Measurements from ENCODE around the gene NRARP. TPM values are rescaled to one million over a fixed set of nuclear protein-coding genes. Genes with fewer than 3 reads are reported as not detected.

NRARP gene
- total RNA-seq, 2 donors from 2014 or later, result 4.9 to 11.5 TPM

DNA sequence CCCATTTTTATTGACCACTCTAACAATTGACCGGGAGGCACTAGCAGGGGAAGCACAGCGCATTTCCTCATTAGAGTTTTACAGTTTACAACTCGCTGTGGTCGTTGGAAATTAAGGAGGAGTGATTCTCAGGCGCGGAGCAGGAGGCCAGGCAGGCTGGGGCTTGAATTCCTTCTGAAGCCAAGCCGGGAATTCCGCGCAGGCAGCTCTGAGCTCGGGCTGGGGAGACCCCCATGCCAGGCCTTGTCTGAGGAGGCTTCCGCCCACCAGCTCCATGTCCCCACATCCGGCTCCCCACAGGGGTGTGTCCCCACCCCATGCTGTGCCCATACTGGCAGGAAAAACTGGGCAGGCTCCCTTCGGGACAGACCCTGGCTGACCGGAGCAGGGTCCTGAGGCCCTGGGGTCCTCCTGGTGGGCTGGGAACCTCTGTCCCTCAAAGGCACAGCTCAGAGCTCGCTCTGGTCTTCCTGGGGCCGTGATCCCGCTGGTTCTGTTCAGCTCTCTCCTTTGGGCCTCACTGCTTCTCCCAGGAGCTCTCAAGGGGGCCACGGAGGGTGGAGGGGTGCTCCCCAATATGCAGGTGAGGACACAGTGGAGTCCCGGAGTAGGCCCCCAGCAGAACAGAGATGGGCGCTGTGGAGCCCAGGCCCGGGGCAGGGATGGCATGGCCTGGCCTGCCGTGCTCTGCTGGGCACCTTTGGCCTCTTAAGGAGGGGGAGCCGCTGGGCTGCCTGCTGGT, 1.3 kb upstream of the NRARP start:
- ATAC-seq (no peak), DNase-seq (peak; percentile 33)
- intact Hi-C loops (cut with DNase I), result loop anchor here in 1 of 2 donors (10.0 kb wide), 2 partner anchors 101 to 221 kb away; no protein-coding TSS in a partner anchor

- ATAC-seq, result peak; percentile 4 to 17
- DNase-seq, result peak; percentile 34
- intact Hi-C loops (cut with DNase I), result loop anchor here in 1 of 2 donors (10.0 kb wide), 2 partner anchors 102 to 222 kb away; no protein-coding TSS in a partner anchor
Observed at GRCh38 chr9:137302449-137303150, 529 bp upstream of the NRARP start.

DNA sequence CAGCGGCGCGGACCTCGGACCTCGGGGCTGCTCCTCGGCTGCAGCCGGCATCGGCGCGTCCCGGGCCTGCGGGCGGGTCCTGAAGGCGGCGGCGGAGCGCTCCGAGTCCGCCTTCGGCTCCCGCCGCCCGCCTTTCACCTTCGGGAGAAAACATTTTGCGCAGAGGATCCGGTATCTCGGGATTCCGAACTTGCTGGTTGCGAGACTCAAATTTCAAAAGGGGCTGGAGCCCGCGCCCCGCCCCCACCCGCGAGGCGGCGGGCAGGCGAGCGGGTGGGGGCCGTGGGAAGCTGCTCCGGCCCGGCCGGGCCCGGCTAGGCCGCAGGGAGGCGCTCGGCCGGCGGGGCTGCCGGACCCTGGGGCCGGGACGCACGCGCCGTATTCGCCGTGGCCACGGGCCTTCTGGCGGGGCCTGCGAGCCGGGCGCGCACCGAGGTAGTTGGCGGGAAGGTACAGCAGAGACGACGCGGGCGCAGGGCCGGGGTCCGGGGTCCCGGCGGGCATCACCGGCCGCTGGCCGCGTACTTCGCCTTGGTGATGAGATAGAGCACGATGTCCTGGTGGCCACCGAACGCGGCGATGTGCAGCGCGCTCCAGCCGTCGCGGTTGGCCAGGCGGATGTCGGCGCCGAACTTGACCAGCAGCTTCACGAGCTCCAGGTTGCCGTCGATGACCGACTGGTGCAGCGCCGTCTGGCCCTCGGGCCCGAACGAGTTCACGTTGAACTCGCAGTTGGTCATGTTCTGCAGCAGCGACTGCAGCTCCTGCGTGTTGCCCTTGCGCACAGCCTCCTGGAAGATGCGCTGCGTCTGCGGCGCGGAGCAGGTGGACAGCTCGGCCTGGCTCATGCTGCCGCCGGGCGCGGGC, 757 bp downstream of the NRARP start:
- intact Hi-C loops (cut with DNase I), result loop anchor here in 1 of 2 donors (10.0 kb wide), 2 partner anchors 103 to 223 kb away; no protein-coding TSS in a partner anchor
- ATAC-seq (peak; percentile 12 to 16), DNase-seq (peak; percentile 48)

DNA sequence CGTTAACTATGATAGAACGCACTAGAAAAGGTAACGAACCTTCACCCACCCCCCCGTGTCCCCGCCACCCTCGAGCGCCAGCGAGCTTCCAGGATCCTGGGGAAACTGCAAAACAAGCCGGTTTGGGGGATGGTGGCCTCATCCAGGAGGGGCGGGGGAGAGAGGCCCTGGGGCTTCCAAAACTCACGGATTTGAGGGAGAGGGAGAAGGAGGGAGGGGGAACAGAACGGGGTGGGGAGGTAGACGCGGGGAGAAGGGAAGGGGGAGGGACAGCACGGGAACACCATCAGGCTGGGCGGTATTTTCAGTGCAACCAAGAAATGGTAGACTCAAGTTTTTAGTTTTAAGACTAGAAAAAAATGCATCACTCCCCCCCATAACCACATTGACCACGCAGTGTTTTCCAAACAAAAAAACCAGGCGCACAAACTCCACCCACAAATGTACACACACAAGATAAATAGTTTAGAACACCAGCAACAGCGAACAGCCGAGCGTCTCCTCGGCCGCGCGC, 1.4 kb downstream of the NRARP start:
- intact Hi-C loops (cut with DNase I), result loop anchor here in 1 of 2 donors (10.0 kb wide), 2 partner anchors 104 to 224 kb away; no protein-coding TSS in a partner anchor
- ATAC-seq, result no peak
- DNase-seq, result peak; percentile 26

DNA sequence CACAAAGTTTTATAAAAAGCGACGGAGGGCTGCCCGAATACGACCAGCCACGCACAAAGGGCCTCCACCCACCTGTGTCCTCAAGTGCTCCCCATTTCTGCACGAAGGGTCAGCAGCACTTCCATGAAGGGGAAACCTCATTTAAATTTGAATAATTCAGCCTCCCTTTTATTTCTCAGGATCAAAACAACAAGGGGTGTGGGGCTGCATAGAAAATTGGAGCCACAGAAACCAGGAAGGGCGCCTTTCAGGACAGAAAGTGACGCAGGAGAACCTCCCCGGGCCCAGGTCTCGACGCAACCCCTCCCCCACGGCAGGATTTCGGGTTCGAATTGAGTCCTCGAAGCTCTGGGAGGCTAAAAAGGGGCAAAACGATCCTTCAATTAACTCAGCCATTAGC, 2.1 kb downstream of the NRARP start:
- DNase-seq, result peak; percentile 65
- ATAC-seq, result no peak
- intact Hi-C loops (cut with DNase I), result loop anchor here (10.0 kb wide), 2 partner anchors 105 to 225 kb away; no protein-coding TSS in a partner anchor

DNA sequence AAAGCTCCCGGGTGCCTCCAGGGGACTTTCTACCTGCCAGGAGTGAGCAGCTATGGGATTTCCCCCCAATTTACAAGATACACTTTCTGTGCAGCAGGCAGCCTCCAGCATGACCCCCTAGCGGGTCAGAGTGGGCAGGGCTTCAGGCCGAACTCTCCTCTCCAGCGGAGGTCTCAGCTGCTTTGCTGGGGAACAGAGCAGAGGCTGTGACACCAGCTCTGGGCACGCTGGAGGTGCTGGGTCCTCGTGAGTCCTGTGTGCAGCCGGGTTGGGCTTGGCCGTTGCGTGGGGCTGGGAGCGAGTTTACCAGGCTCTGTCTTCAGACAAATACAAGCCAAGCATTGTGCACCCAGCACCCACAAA, 2.9 kb downstream of the NRARP start:
- ATAC-seq, result no peak
- intact Hi-C loops (cut with DNase I), result loop anchor here in 1 of 2 donors (10.0 kb wide), 1 partner anchor 226 kb away; no protein-coding TSS in a partner anchor

DNA sequence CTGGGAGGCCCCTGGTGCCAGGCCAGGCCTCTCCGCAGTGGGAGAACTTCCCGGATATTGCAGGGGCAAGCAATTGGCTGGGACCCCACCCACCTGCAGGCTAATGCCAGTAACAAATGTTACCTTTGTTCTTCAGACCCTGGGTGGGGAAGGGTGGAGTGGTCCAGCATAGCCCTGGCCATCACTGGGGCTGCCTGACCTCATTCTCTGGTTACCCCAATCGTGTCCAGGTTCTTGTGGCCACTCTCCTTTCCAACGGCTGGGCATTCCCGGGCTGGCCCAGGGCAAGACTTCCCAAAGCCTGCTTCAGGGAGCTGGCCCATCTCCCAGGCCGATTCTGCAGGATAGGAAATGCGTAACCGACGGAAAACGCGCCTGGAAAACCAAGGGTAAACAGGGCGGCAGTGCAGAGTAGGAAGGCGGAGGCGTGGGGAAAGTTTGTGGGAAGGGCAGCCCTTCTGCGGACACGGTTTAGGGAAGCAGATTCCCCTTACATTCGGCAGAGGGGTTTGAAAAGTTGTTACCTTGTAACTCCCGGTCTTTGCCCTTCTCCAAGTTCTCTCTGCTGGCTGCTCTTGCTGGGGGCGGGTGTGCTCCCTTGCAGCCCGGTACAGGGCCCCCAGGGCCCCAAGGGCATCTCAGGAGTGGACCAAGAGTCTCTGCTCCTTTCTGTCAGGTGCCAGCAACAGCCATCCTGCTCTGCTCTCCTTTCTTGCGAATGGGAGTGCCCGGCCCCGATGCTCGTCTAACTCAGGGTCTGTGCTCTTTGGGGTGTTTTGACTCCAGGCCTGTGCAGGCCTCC, 3.5 kb downstream of the NRARP start:
- intact Hi-C loops (cut with DNase I), result loop anchor here in 1 of 2 donors (10.0 kb wide), 1 partner anchor 226 kb away; no protein-coding TSS in a partner anchor
- ATAC-seq (no peak), DNase-seq (peak; percentile 83)

More for the DNA sequence above, 2.9 kb downstream of the NRARP start:
- DNase-seq, result no peak

DNA sequence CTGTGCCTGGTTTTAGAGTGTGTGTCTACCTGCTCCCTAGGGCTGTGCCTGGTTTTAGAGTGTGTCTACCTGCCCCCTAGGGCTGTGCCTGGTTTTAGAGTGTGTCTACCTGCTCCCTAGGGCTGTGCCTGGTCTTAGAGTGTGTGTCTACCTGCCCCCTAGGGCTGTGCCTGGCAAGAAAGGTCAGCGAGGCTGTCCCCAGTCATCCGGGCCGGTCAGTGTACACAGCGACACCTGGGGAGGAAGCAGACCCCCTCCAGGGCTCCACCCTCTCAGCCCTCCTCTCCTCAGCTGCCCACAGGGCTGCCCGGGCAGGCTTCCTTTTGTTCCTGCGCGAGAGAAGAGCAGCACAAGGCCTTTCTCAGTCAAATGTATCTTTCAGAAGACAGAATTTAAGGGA, 4.1 kb downstream of the NRARP start:
- intact Hi-C loops (cut with DNase I), result loop anchor here in 1 of 2 donors (10.0 kb wide), 1 partner anchor 227 kb away; no protein-coding TSS in a partner anchor
- no peak for DNase-seq
- no peak for ATAC-seq

GRCh38 chr9:137296670-137297664, 5.1 kb downstream of the NRARP start:
- ATAC-seq (peak; percentile 27 to 33), DNase-seq (peak; percentile 86)
- intact Hi-C loops (cut with DNase I), result loop anchor here in 1 of 2 donors (10.0 kb wide), 1 partner anchor 228 kb away; no protein-coding TSS in a partner anchor

- DNase-seq (peak; percentile 31), ATAC-seq (peak in 1 of 2 donors; percentile 1)
- intact Hi-C loops (cut with DNase I), result loop anchor here in 1 of 2 donors (10.0 kb wide), 1 partner anchor 229 kb away; no protein-coding TSS in a partner anchor
Observed at GRCh38 chr9:137295849-137296669, 6.0 kb downstream of the NRARP start.

GRCh38 chr9:137295238-137295811, 6.7 kb downstream of the NRARP start:
- DNase-seq (peak; percentile 55), ATAC-seq (peak; percentile 56 to 61)
- intact Hi-C loops (cut with DNase I), result loop anchor here in 1 of 2 donors (10.0 kb wide), 1 partner anchor 229 kb away; no protein-coding TSS in a partner anchor

DNA sequence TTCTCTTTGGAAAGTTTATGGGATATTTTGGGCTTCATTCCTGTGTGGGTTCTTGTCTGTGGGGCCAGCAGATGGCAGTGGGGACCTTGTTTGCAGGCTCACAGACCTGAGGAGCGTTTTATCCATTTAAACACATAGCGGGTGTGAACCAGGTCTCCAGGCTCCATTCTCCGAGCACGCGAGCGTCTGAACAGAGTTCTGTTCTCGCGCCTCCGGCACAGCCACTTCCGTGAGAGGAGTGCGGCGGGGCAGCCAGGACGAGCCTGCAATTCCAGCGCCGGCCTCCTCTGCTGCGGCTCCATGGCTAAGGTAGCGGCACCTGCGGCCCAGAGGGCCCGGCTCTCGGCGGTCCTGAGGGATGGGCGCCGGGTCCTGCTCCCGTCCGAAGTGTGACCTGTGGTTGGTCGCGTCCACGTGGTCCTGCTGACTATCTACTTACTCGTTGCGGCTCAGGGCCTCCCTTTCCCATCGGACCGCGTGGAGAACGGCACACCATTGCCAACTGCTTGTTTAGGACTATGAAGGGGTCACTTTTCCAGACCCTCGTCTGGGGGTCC, 7.3 kb downstream of the NRARP start:
- ATAC-seq (peak; percentile 8), DNase-seq (peak; percentile 44)
- intact Hi-C loops (cut with DNase I), result loop anchor here in 1 of 2 donors (5.0 to 10.0 kb wide), 2 partner anchors 113 to 230 kb away; no protein-coding TSS in a partner anchor

- ATAC-seq (peak; percentile 32 to 50), DNase-seq (peak; percentile 42)
- intact Hi-C loops (cut with DNase I), result loop anchor here in 1 of 2 donors (5.0 to 10.0 kb wide), 2 partner anchors 113 to 231 kb away; no protein-coding TSS in a partner anchor
Observed at GRCh38 chr9:137294091-137294680, 7.9 kb downstream of the NRARP start.

- no peak for DNase-seq
- ATAC-seq, result no peak
- intact Hi-C loops (cut with DNase I), result loop anchor here in 1 of 2 donors (5.0 to 10.0 kb wide), 2 partner anchors 114 to 231 kb away; no protein-coding TSS in a partner anchor
Observed at GRCh38 chr9:137293482-137294090, 8.5 kb downstream of the NRARP start.
